CD4-positive, alpha-beta T cell treated with Interleukin-4 for 1 hour (primary cell): Measurements from ENCODE around the gene KIF1C.
A peak's percentile ranks its signal among the peaks of the same experiment; 100 is the strongest.

Experiments
- DNase-seq, 2 donors: peaks; one replicate each; pipeline ENCODE4 v3.0.0-alpha.2; 2020 to 2022

Gene KIF1C

DNA sequence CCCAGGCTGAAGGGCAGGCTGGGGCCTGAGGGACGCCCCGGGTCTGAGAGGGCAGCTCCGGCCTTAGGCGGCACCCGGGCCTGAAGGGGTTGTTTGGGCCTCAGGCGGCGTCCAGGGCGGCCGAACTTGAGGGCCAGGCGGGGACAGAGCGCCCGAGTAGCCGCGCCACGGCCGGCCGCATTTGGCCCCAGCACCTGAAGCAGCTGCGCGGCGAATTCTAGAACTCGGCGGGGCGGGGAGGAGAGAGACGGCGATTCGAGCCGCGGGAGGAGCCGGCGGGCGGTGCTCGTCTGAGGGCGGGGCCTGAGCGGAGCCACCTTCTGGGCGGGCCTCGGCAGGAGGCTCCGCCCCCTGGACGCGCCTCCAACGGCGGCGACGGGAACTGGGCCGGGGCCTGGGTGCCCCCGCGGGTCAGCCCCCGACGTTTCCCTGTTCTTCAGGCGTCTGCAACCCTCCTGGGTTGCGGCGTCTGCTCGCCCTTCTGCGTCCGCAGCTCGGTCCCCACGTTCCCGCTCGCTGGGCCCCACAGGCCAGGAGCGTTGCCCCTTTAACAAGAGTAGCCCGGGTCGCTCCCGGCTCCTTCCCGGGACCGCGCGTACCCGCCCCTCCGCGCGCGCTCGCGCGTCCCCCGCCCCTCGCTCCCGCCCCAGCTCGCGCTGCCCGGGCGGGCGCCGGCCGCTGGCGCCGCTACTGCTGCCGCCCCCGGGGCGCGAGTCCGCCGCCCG lies at the start of gene KIF1C, which contains the start of gene INCA1:
KIF1C (plus strand) TSS at position 649 of the 725 bp plus-strand sequence. CDS start 2,297 bp downstream, outside the sequence.
INCA1 (minus strand) TSS at position 221 of the 725 bp plus-strand sequence. CDS start 3,085 bp downstream, outside the sequence.
- peak; percentile 90 to 91 for DNase-seq

DNA sequence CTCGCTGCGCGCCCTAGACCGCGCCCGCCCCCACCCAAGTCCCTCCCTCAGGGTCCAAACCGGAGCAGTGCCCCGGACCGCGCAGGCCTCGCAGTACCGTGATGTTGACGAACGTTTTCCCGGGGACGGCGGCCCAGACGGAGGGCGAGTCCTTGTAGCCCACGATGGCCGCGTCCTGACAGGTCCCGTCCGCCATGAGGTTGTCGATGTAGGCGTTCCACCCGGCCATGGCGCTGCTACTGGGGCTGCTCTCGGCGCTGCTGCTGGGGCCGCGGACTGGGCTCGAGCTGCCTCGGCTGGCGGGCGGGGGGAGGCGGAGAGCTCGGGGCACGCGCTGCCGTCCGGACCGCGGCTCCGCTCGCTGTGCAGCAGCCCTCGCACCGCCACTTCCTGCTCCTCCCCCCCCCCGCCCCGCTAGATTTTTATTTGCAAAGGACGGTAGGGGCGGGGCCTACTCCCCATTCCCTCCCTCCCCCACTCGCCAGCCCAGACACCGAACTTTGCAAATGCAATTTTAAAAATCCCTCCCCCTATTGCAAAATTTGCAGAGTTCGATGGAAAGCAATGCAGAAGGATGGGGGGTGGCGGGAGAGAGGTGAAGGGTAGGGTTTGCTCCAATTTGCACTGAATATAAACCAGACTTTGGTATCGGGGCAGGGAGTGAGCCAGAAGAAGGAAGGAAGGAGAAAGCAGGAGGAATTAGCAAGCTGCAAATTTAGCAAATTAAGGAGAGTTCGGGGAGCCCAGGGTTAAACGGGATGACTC lies 49.4 kb upstream of the KIF1C start, which contains the start of gene PFN1:
PFN1 (minus strand) TSS at position 365 of the 765 bp plus-strand sequence; CDS start at position 229, 136 bp downstream.
- peak; percentile 93 to 96 for DNase-seq

DNA sequence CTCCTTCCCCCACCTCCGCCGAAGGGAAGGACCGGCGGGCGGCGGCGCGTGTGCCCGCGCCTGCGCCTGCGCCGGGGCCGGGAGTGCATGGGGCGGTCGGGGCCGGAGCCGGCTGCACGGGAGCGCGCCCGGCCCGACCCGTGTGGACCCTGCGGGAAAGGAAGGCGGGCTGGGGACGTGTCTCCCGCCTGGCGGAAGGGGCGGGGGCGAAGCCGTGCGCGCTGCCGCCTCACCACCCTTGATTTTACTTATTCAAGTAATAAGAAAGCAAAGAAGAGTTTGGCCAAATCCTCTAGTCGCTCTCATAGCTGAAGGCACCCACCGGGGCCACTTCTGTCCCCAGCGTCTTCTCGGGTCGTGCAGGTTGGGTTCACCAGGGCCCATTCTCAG lies 48.8 kb upstream of the KIF1C start:
- peak; percentile 79 to 82 for DNase-seq

- peak; percentile 85 to 89 for DNase-seq
Observed at GRCh38 chr17:4949321-4950074, 48.3 kb upstream of the KIF1C start.

- no peak for DNase-seq
Observed at GRCh38 chr17:4950075-4950745, 47.5 kb upstream of the KIF1C start.

- DNase-seq: no peak
Observed at GRCh38 chr17:4950746-4951204, 47.0 kb upstream of the KIF1C start, which contains the start of gene ENO3. ENO3 (plus strand) TSS chr17:4951119; CDS start chr17:4951830, 711 bp downstream.

DNA sequence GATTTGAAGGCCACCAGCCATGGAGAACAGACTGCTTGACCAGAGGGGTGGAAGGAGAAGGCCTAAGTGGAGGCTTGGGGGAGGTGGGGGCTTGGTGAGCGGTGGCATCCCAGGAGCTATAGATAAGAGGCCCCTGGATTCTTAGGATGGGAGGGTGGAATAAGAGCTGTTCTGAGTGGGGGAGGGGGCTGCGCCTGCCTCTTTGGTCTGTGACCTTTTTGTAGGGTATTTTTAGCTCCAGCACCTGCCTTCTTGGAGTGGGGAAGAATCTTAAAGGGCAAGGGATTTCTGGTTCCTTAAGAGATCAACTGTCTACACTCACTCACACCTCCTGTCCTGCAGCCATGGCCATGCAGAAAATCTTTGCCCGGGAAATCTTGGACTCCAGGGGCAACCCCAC lies 46.3 kb upstream of the KIF1C start:
- no peak for DNase-seq

GRCh38 chr17:4953451-4953961 lies 44.2 kb upstream of the KIF1C start:
- DNase-seq: no peak

- DNase-seq: no peak
Observed at GRCh38 chr17:4955091-4955490, 42.7 kb upstream of the KIF1C start.

DNA sequence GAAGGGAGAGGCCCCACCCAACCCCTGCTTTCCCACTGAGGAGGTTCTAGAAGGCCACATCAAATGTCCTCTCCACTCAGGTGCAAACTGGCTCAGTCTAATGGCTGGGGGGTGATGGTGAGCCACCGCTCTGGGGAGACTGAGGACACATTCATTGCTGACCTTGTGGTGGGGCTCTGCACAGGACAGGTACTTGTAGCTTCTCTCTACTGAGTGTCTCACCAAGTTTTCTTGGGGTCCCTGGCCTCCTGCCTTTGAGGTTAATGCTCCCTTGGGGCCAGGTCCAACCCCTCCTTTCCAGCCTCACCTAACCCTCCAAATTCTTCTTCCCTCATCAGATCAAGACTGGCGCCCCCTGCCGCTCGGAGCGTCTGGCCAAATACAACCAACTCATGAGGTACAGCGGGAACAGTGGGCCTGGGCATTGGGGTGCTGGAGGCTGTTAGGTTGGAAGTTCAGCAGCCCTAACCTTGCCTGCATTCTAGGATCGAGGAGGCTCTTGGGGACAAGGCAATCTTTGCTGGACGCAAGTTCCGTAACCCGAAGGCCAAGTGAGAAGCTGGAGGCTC lies 41.2 kb upstream of the KIF1C start:
- peak; percentile 44 to 51 for DNase-seq

DNA sequence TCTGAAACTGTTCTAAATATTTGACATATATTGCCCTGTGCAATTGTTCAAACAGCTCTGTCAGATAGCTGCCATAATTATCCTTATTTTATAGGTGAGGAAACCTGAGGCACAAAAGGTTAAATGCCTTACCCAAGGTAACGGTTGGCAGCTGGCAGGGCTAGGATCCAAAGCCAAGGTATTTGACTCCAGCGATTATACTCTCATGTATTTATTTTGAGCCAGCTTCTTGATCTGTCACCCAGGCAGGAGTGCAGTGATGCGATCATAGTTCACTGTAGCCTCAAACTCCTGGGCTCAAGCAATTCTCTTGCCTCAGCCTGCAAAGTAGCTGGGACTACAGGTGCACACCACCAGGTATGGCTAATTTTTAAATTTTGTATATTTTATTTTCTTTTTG lies 39.6 kb upstream of the KIF1C start:
- DNase-seq: no peak

GRCh38 chr17:4959261-4959965 lies 38.3 kb upstream of the KIF1C start:
- DNase-seq: no peak

DNA sequence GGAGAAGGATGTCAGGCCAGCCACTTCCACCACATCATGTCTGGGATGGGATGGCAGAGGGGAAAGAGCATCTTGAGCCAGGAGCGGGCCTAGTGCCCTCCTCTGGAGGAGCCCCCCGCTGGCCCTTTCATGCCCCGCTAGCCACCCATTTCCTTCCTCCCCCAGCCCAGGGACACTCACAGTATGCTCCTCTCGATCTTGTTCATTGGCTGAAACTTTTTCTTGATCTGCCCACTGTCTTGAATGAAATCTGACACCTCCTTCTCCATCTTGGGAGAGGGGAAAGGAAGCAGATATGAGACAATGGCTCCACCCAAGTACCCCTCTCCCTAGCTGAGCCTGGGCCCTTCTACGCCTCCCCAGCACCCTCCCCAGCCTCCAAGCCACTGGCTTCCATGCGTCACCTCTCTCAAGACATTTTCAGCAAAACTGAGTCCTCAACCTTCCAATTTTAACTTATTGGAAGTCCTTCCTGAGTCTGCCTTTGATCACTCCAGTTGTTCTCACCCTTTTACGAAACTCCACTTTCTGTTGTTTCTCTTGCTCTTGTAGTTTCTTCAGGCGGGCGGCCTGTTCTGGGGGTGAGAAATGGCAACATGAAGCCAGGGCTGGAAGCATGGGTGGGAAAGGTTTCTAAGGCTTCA lies 37.3 kb upstream of the KIF1C start:
- no peak for DNase-seq

DNA sequence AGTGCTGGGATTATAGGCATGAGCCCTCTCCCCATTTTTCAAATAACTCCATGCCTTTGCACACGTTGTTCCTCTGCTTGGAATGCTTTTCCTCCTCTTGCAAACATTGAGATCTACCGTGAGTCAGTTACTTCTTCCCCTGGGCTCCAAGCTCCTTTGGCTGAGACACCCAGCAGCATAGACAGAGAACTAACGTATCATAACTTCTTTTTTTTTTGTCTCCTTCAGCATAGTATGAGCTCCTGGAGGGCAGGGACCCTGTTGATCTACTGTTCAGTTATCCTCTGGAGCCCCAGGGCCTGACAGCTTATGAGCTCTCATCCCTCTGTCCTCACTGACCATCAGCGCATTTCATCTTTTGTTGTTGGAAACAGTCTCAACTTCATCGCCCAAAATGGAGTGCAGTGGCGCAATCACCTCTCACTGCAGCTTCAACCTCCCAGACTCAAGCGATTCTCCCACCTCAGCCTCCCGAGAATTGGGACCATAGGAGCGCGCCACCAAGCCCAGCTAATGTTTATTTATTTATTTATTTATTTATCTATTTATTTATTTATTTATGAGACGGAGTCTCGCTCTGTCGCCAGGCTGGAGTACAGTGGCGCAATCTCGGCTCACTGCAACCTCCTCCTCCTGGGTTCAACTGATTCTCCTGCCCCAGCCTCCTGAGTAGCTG lies 32.3 kb upstream of the KIF1C start:
- DNase-seq: no peak

DNA sequence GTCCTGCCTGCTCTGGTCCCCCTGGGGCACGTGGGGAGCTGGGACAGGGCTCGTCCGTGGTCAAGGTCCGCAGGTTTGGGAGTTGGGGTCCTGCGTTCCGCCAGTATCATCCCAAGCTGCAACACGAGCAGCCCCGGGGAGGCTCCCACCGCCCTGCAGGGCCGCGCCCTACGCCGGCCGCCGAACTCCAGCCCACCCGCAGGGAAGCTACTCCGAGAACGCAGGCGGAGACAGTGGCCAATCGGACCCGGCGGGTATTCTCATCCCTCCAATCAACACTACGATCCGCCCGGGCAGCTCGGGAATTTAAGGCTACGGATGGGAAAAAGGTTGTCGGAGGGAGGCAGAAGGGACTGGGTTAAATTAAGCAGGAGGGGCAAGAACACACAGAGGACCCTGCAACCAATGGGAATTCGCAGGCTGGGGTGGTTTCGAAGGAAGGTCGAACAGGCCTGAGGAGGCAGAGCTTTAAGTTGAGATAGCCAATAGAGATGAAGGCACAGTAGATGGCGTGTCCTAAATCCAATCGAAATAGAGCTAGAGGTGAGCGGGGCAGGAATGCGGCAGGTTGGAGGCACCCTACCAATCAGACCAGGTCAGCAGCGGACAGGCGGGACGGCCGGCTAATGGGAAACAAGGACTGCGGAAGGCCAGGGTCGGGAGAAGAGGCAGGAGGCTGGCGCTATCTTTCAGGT lies 30.8 kb upstream of the KIF1C start:
- DNase-seq: peak; percentile 99

DNA sequence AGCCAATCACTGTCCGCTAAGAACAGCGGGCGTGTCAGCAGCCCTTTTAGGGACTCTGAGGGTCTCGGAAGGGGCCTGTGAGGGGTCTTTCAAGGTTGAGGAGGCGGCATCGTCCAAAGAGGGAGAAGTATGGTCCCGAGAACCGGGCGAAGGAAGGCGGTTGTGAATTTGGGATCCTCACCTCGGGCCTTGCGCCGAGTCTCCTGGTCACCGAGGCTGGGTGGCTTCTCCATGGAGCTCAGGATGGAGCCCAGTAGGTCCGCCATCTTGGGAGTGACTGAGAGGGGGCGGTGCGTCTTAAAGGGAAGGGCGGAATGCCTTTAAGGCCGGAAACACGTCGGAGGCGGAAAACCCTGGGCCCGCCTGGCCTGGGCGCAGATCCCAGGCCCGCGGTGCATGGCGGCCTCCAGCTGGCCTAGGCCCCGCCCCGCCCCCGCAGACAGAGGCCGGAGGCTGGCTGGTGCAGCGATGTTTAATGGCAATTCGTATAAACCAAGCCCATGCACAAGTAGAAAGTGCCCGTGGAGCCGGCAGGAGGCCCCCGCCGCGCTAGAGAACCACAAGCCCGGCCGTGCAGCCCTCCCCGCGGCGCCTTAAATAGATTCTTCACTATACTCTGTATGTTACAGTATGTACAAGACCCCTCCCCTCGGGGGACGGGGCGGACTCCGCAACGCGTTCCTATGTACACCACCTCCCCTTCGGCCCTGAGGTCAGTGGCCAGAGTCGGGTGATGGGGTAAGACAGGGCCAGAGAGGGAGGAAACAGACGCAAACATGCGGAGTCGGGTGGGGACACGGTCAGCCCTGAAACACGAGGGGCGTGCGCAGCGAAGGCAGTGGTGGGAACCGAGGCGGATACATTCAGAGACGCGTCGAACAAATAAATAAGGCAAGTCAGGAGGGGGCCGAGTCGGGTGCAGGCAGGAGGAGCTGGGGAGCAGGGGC lies 29.9 kb upstream of the KIF1C start, which contains the start of gene SPAG7:
SPAG7 (minus strand) TSS at position 279 of the 947 bp plus-strand sequence; CDS start at position 266, 13 bp downstream.
- peak; percentile 95 to 97 for DNase-seq

DNA sequence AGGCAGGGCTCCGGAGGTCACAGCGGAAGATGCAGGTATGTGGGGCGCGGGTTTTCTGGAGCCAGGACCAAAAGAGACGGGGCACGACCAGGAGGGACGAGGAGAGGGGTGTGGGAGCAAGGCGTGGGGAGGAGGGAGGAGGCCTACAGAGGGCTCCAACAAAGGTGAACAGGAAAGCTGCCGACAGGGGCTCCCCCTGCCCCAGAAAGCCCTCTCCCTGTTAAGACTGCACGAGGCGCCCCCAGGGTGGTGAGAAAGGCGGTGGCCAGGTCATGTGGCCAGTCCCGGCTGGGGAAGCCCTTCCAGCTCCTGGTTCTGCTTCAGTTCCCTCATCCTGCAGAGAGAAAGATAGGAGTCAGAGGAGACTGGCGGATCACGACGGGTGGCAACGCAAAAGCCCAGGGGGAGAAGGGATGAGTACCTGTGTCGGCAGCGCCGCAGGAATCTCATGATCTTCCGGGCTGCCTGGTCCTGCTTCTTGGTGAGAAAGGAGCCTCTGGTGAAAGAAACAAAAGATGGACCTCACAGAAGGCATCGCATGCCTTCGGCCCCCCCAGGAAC lies 29.2 kb upstream of the KIF1C start:
- no peak for DNase-seq
